DOHH2 (cell line): Measurements from ENCODE around the gene SLC22A4.

ENCODE experiments used
- CTCF ChIP-seq: fragments of 200-600 bp; sonication (generic); IDR thresholded peaks from one replicate; pipeline ENCODE4 v1.5.1; 2014; ENCODE audit warnings: antibody characterized with exemption, mild to moderate bottlenecking, low read depth, low read length; ENCODE audit not compliant: poor library complexity, severe bottlenecking
- EZH2phosphoT487 ChIP-seq: fragments of 200-600 bp; sonication (generic); IDR thresholded peaks from 2 replicates; pipeline ENCODE4 v1.6.1; 2017; ENCODE audit warnings: borderline replicate concordance, mild to moderate bottlenecking, antibody characterized with exemption, low read length, moderate library complexity, mixed read lengths

GRCh38 chr5:132325691-132326090 lies 31.5 kb downstream of the SLC22A4 start:
- TF ChIP-seq CTCF (no peak), EZH2phosphoT487 (no peak)
